Rectal smooth muscle tissue (tissue), 1 donor: Measurements from ENCODE around the gene NEK10.

Experiments used
- H3K27ac ChIP-seq: one replicate; pipeline ENCODE4 v1.7.0; 2013; ENCODE audit warnings: low read depth, low read length, inconsistent platforms
- H3K27me3 ChIP-seq: one replicate; pipeline ENCODE4 v1.7.0; 2013; ENCODE audit warnings: low read length; ENCODE audit not compliant: control insufficient read depth, insufficient read depth
- H3K36me3 ChIP-seq: one replicate; pipeline ENCODE4 v1.7.0; 2013; ENCODE audit warnings: low read length; ENCODE audit not compliant: control insufficient read depth, insufficient read depth
- H3K4me1 ChIP-seq: one replicate; pipeline ENCODE4 v1.7.0; 2013; ENCODE audit warnings: low read length; ENCODE audit not compliant: control insufficient read depth, insufficient read depth
- H3K4me3 ChIP-seq: one replicate; pipeline ENCODE4 v1.7.0; 2013; ENCODE audit warnings: low read length
- H3K9ac ChIP-seq: one replicate; pipeline ENCODE4 v1.7.0; 2013; ENCODE audit warnings: low read length

The NEK10 gene

GRCh38 chr3:27366062-27366591 lies 3.1 kb downstream of the NEK10 start:
- no peak overlapping the region for H3K4me3 ChIP-seq
- no peak overlapping the region for H3K9ac ChIP-seq
- H3K4me1 ChIP-seq: peaks cover 3% of the 10 kb centered on the region
- no peaks in the 10 kb centered on the region for H3K36me3 ChIP-seq
- no peak overlapping the region for H3K27ac ChIP-seq
- H3K27me3 ChIP-seq: no peaks in the 10 kb centered on the region

- no peak overlapping the region for H3K4me3 ChIP-seq
- H3K36me3 ChIP-seq: no peaks in the 10 kb centered on the region
- H3K27me3 ChIP-seq: no peaks in the 10 kb centered on the region
- no peaks in the 10 kb centered on the region for H3K4me1 ChIP-seq
- no peak overlapping the region for H3K27ac ChIP-seq
- H3K9ac ChIP-seq: no peak overlapping the region
Observed at GRCh38 chr3:27360113-27361078, 8.8 kb downstream of the NEK10 start.

GRCh38 chr3:27358372-27358771 lies 10.8 kb downstream of the NEK10 start:
- Histone ChIP-seq H3K4me1 (no peaks in the 10 kb centered on the region), H3K9ac (no peak overlapping the region), H3K4me3 (no peak overlapping the region), H3K27me3 (no peaks in the 10 kb centered on the region), H3K36me3 (no peaks in the 10 kb centered on the region), H3K27ac (no peak overlapping the region)

DNA sequence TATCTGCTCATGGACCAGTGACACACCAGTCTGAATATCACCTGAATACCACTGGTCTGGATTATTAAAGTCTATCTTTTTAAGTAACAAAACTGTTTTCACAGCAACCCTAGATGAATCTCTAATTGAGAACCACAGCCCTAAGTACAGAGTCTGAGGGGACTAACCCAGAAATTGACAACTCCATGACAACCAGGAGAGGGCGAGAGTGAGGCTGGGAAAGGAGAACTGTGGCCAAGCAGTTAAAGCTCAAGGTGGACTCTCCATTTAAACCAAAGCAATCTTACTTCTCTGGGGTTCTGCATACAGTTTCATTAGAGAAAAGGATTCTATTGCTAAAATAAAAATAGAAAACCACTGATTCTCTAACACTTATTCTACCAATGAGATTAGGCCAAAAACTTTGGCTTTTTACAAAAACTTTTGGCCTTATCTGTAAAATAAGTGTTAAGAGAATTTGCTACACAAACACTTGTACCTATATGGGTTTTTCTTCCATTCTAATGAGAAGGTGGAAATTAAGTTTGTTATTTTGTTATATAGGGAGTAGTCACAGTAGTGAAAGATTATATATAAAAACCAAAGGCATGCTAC lies 11.4 kb downstream of the NEK10 start:
- Histone ChIP-seq H3K27ac (no peak overlapping the region), H3K27me3 (no peaks in the 10 kb centered on the region), H3K36me3 (no peaks in the 10 kb centered on the region), H3K9ac (no peak overlapping the region), H3K4me1 (no peaks in the 10 kb centered on the region), H3K4me3 (no peak overlapping the region)

- no peak overlapping the region for H3K9ac ChIP-seq
- H3K27ac ChIP-seq: no peak overlapping the region
- no peaks in the 10 kb centered on the region for H3K36me3 ChIP-seq
- no peaks in the 10 kb centered on the region for H3K4me1 ChIP-seq
- no peak overlapping the region for H3K4me3 ChIP-seq
- H3K27me3 ChIP-seq: no peaks in the 10 kb centered on the region
Observed at GRCh38 chr3:27356976-27357375, 12.2 kb downstream of the NEK10 start.

DNA sequence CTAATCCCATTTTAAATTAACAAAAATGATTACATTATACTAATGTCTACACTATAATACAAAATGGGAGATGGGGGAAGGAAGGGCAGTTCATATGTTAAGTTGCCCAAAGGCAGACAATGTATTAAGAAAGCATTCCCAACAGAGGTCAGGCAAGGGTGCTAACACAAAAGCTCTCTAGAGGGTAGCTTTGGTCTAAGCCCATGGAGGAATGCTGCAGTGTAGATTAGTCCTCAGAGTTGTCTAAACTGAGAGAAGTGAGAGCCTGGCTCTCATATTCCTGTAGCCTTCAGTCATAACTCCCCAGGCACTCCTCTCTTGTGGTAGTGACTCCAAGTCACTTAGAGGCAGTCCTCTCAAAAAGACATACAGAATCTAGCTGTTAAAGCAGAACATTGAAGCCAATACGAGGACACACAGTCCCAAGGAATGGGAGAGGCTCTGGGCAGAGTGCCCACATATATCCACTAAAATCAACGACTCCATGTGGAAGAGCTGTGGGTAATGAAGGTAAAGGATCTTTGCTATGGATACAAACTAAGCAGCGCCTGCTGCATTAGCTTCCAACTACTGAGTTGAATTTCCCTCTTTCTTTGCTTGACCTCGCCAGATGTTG lies 14.5 kb downstream of the NEK10 start:
- no peak overlapping the region for H3K9ac ChIP-seq
- H3K4me3 ChIP-seq: no peak overlapping the region
- no peaks in the 10 kb centered on the region for H3K4me1 ChIP-seq
- H3K27me3 ChIP-seq: no peaks in the 10 kb centered on the region
- no peak overlapping the region for H3K27ac ChIP-seq
- no peaks in the 10 kb centered on the region for H3K36me3 ChIP-seq

GRCh38 chr3:27354161-27354560 lies 15.0 kb downstream of the NEK10 start:
- no peak overlapping the region for H3K4me3 ChIP-seq
- no peaks in the 10 kb centered on the region for H3K36me3 ChIP-seq
- no peak overlapping the region for H3K27ac ChIP-seq
- no peaks in the 10 kb centered on the region for H3K27me3 ChIP-seq
- no peaks in the 10 kb centered on the region for H3K4me1 ChIP-seq
- H3K9ac ChIP-seq: no peak overlapping the region

DNA sequence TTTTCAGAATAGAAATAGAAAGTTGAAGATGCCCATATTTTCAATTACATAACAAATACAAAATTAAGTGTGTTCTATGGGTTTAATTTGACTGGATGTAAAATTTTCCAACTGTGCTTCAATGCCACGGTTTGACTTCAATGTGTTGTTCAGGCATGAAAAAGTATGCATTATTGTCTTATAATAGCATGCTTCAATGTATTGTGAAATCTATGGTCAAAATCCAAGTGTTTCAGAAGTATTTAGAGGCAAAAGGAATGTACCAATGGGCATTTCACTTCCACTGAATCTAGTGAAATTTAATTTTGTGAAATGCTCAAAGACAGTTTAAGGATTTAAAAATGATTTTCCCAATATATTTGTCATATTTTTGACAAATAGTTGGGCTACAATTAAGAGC lies 16.0 kb downstream of the NEK10 start:
- Histone ChIP-seq H3K9ac (no peak overlapping the region), H3K27me3 (no peaks in the 10 kb centered on the region), H3K4me3 (no peak overlapping the region), H3K36me3 (no peaks in the 10 kb centered on the region), H3K27ac (no peak overlapping the region), H3K4me1 (no peaks in the 10 kb centered on the region)

- H3K36me3 ChIP-seq: no peaks in the 10 kb centered on the region
- no peak overlapping the region for H3K9ac ChIP-seq
- no peak overlapping the region for H3K27ac ChIP-seq
- no peaks in the 10 kb centered on the region for H3K27me3 ChIP-seq
- no peak overlapping the region for H3K4me3 ChIP-seq
- no peaks in the 10 kb centered on the region for H3K4me1 ChIP-seq
Observed at GRCh38 chr3:27352047-27352446, 17.1 kb downstream of the NEK10 start.

GRCh38 chr3:27349832-27350231 lies 19.4 kb downstream of the NEK10 start:
- H3K4me3 ChIP-seq: no peak overlapping the region
- H3K36me3 ChIP-seq: no peaks in the 10 kb centered on the region
- no peak overlapping the region for H3K27ac ChIP-seq
- H3K27me3 ChIP-seq: no peaks in the 10 kb centered on the region
- H3K4me1 ChIP-seq: no peaks in the 10 kb centered on the region
- H3K9ac ChIP-seq: no peak overlapping the region

DNA sequence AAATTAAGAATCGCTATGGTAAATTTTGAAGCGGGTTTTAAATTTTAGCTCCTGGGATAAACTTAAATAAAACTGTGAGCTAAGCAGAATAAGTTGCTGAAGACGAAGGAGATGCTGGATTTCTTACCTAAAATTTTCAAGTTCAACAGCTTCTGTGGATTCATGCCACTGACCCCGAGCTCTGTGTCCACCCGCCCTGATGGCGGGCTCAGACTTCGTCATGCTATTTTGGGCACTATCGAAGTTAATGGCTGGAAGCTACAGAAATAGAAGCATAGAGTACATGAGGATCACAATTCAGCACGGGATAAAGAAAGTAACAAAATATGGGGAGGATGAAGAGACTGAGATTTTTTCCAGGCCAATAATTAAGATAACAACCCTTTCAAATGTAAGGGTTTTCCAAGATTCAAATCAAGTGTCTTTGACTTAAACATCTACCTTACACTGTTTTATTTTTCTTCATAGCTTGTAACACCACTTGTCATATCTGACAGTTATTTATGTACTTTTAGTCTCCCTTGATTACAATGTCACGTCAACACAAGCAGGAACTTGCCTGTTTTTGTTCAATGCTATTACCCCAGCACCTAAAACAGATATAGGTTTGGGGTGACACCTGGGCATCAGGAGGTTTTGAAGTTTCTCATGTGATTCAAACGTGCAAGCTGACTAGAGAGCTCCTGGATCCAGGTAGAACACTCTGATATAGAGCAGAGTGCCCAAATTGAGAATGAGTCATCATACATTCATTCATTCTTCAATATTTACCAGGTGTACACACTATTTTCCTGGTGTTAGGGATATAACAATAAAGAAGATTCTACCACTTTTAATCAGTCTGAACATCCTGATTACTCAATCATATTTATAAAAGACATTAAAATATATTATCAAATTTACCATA lies 23.0 kb downstream of the NEK10 start:
- no peak overlapping the region for H3K27ac ChIP-seq
- no peaks in the 10 kb centered on the region for H3K27me3 ChIP-seq
- no peak overlapping the region for H3K4me3 ChIP-seq
- no peaks in the 10 kb centered on the region for H3K4me1 ChIP-seq
- H3K9ac ChIP-seq: no peak overlapping the region
- H3K36me3 ChIP-seq: no peaks in the 10 kb centered on the region

DNA sequence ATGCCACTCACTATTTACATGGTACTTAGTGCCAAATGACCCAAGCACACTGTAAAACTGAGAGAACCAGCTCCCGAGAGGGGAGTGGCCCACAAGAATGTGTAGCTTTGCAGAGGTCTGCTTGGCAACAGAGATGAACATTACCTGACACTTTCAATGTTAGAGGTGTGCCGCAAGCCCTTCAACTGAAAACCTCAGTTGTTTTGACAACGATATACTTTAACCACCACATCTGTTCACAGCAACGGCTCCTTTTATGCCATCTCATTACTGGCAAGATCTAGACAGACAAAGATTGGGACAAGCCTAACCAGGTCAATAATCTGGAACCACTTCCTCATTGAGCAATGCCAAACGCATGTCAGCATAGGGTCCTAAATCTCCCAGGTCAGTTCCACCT lies 23.7 kb downstream of the NEK10 start:
- Histone ChIP-seq H3K9ac (no peak overlapping the region), H3K4me1 (no peaks in the 10 kb centered on the region), H3K36me3 (no peaks in the 10 kb centered on the region), H3K27me3 (no peaks in the 10 kb centered on the region), H3K27ac (no peak overlapping the region), H3K4me3 (no peak overlapping the region)
